HFF-Myc (cell line): ENCODE results near the gene LRPPRC.
"Not testable (repeated sequence)": the region's sequence is repeated elsewhere in the genome, so short reads cannot be mapped to it uniquely, and the experiment has no call there.

Experiments
- DNase-seq: peaks from one replicate; pipeline ENCODE4 v3.0.0-alpha.2; 2011; ENCODE audit warnings: low read depth; ENCODE audit errors: extremely low read depth
- H3K4me3 ChIP-seq: replicated peaks from 2 replicates; pipeline ENCODE4 v1.5.1; 2011; ENCODE audit warnings: low read depth, mild to moderate bottlenecking, control low read depth, low read length
- TF ChIP-seq, protein P1 (sequence below): IDR thresholded peaks from 2 replicates; pipeline ENCODE4 v1.5.1; 2012; ENCODE audit warnings: mild to moderate bottlenecking, low read depth, low read length, control low read depth; ENCODE audit errors: missing control alignments

LRPPRC gene

DNA sequence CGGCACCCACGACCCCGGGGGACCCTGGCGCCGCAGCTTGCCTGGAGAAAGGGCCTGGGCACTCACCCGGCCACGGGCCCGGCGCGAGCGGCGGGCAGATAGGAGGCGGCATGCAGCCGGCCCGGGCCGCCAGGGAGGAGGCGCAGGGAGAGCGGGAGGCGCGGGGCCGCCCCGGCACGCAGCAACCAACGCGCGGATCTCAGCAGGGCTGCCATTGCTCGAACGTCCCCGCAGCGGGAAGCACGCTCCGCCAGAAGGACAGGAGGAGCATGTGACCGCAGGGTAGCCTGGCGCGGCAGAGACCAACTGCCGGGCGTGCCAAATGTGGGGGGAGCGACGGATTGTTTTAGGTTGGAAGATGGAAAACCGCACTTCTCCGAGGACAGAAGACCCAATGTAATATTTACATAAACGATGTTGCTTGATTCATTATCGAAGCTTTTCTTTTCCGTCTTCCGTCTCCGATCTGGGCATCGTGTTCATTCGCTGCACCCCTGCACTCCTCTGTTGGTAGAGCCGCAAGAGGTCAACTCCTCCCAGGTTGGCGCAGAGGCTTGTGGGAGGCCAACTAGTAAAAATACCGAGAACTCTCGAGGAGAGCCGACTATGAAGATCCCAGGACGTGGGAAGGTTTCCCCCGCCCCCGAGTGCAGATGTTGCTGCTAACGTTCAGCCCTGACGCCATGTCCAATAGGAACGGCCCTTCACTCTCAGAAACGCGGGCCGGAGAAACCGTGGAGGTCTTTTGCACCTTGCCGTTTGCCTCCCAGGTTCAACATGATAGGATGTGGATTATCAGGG is at the start of gene LRPPRC:
TSS of gene LRPPRC (minus strand) at position 257 of the 801 bp plus-strand sequence. CDS start at position 215, 42 bp downstream.
- TF ChIP-seq, protein P1, sequence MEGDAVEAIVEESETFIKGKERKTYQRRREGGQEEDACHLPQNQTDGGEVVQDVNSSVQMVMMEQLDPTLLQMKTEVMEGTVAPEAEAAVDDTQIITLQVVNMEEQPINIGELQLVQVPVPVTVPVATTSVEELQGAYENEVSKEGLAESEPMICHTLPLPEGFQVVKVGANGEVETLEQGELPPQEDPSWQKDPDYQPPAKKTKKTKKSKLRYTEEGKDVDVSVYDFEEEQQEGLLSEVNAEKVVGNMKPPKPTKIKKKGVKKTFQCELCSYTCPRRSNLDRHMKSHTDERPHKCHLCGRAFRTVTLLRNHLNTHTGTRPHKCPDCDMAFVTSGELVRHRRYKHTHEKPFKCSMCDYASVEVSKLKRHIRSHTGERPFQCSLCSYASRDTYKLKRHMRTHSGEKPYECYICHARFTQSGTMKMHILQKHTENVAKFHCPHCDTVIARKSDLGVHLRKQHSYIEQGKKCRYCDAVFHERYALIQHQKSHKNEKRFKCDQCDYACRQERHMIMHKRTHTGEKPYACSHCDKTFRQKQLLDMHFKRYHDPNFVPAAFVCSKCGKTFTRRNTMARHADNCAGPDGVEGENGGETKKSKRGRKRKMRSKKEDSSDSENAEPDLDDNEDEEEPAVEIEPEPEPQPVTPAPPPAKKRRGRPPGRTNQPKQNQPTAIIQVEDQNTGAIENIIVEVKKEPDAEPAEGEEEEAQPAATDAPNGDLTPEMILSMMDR: no peak
- peak; percentile 92 for DNase-seq
- peak within 1 kb of the TSS; percentile 78 for H3K4me3 ChIP-seq

DNA sequence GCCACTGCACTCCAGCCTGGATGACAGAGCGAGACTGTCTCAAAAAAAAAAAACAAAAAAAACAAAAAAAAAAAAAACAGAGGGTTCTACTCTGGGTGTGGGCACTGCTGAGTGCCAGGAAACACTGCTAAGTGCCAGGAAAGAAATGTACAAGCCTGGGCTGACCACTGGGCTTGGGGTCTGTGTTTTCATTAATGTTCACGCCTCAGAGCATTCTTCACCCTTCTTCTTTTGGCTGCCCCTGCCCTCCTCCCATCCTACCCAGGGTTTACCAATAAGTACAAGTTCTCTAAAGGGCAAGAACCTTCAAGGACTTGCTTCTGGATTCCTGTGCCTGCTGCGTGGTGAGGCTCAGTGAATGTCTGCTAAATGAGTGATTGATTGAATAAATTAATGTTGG is 49.3 kb upstream of the LRPPRC start:
- TF ChIP-seq, protein P1: no peak
- H3K4me3 ChIP-seq: no peak overlapping the region
- DNase-seq: no peak

DNA sequence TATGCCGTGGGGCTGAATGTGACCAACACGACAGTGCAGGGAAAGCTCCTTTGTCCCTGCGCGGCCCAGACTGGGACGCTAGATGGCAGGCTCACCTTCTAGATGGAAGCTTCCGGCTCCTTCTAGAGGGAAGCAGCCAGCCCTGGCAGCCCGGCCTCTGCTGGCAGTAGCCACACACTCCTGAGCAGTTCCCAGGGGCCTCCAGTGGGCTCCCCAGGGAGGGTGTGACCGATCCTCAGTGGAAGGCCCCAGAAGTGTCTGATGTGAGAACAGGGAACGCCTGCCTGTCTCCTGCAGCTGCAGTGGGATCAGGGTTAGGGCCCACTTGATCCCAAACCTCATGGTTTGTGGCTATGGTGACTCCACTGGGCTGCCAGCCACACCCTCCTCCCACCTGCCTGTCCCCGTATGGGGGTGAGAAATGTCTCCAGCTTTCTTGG is 48.5 kb upstream of the LRPPRC start:
- peak; percentile 36 for DNase-seq
- TF ChIP-seq, protein P1: peak; percentile 96

GRCh38 chr2:44040365-44040764 is 44.6 kb upstream of the LRPPRC start:
- TF ChIP-seq, protein P1: no peak
- DNase-seq: no peak
- no peak overlapping the region for H3K4me3 ChIP-seq

More for the DNA sequence above, 48.5 kb upstream of the LRPPRC start:
- no peak overlapping the region for H3K4me3 ChIP-seq

DNA sequence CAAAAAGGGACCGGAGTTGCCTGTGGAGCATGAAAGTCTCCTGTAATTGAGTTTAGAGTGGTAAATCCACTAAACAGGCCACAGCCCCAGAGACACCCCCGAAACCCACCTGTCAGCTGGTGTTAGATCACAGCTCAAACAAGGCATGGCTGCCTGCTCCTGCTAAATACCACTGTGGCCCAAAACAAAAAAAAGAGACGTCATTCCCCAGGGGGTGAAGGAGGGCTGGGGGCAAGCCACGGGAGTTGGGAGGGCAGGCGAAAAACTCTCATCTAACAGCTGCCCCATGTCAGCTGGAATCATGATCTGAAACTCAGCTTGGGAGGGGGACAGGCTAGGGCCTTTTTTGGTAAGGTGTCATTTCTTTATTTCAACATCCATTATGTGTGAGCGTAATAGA is 42.5 kb upstream of the LRPPRC start:
- no peak for DNase-seq
- no peak overlapping the region for H3K4me3 ChIP-seq
- TF ChIP-seq, protein P1: no peak

- no peak overlapping the region for H3K4me3 ChIP-seq
- TF ChIP-seq, protein P1: no peak
- DNase-seq: no peak
Observed at GRCh38 chr2:44037221-44037620, 41.4 kb upstream of the LRPPRC start.

- TF ChIP-seq, protein P1: no peak
- DNase-seq: no peak
- no peak overlapping the region for H3K4me3 ChIP-seq
Observed at GRCh38 chr2:44033947-44034346, 38.2 kb upstream of the LRPPRC start.

GRCh38 chr2:44027076-44027475 is 31.3 kb upstream of the LRPPRC start:
- H3K4me3 ChIP-seq, DNase-seq: not testable (repeated sequence)
